A673 (cell line): ENCODE data around the gene SLC5A2.

Experiments
- CTCF ChIP-seq: fragments of 300-800, 200-600 bp; sonication (generic); conservative IDR thresholded peaks from 2 replicates; pipeline ENCODE4 v1.5.1; 2017; ENCODE audit warnings: low read depth, mild to moderate bottlenecking, antibody characterized with exemption, low read length, moderate library complexity, mixed read lengths
- EZH2 ChIP-seq: fragments of 200-600 bp; sonication (generic); IDR thresholded peaks from 2 replicates; pipeline ENCODE4 v1.6.1; 2017; ENCODE audit warnings: borderline replicate concordance, low read depth, mild to moderate bottlenecking, mixed read lengths, antibody characterized with exemption, low read length; ENCODE audit not compliant: poor library complexity, severe bottlenecking

GRCh38 chr16:31529937-31530312 lies 47.0 kb downstream of the SLC5A2 start:
- no peak for TF ChIP-seq EZH2
- no peak for TF ChIP-seq CTCF
